ENCODE results near the gene SART3. TPM values are rescaled to one million over a fixed set of nuclear protein-coding genes. Genes with fewer than 3 reads are reported as not detected.

The SART3 gene
- total RNA-seq, 1 donor from 2014 or later: 74.5 TPM

DNA sequence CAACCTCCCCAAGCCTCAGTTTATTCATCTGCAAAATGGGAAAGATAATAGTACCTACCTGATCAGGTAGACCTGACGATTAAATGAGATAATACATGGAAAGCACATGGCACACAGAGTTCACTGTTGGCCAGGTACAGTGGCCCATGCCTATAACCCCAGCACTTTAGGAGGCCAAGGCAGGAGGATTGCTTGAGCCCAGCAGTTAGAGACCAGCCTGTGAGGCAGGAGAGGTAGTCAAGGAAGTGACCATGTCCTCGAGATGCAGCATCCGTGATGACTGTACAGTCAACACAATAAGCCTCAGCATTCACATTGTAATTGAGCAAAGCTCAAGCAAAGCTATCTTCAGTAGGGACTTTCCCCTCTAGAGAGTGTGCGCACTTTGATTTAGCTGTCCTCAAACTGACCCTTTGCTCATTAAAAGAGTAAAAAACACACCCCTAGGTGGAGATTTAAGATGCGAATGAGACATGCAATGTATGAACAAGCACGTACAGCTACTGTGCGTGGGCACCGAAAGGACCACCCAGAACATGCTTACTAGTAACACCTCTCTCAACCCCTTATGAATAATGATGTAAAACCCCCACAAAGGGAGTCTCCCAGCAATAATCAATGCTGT, 11.3 kb upstream of the SART3 start:
- DNase-seq (ENCODE audit: low spot score, unreplicated experiment): no peak
- Mint-ChIP-seq H3K36me3 (ENCODE audit: insufficient read depth) (peaks cover 6% of the 10 kb centered on the region), H3K27me3 (peaks cover 15% of the 10 kb centered on the region), H3K27ac (no peak overlapping the region), H3K9me3 (ENCODE audit: low read depth) (no peaks in the 10 kb centered on the region), H3K4me1 (ENCODE audit: low read depth) (no peaks in the 10 kb centered on the region), H3K4me3 (ENCODE audit: low read depth) (no peak overlapping the region)
- TF ChIP-seq CTCF (IDR thresholded peaks at IDR 0.05; ENCODE audit: unreplicated experiment): no peak

DNA sequence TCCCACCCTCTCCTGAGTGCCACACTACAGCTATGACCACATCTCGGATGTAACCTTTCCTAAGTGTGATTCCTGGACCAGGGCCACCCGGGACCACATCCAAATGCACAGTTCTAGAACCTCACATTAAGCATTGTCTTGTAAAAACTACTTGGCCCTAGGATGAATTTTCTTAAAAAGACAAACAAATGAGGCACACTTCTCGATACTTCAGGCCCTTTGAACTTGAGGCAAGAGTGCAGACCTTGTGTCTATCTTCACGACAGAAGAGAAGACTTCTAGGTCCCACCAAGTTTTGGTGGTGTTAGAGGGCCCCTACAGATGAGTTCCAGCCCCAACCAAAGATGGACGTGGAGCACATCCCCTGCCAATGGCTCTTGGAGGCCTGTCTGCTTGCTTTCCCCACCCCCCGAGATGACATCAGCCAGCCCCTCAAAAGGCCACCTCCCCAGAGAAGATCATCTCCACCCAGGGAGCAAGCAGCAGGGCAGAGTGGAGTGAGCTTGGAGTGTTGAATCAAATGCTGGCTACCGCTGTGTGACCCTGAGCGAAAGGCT, 10.7 kb upstream of the SART3 start:
- Mint-ChIP-seq H3K27me3 (peaks cover 15% of the 10 kb centered on the region), H3K36me3 (ENCODE audit: insufficient read depth) (peaks cover 9% of the 10 kb centered on the region)
- no peak for TF ChIP-seq CTCF (IDR thresholded peaks at IDR 0.05; ENCODE audit: unreplicated experiment)

DNA sequence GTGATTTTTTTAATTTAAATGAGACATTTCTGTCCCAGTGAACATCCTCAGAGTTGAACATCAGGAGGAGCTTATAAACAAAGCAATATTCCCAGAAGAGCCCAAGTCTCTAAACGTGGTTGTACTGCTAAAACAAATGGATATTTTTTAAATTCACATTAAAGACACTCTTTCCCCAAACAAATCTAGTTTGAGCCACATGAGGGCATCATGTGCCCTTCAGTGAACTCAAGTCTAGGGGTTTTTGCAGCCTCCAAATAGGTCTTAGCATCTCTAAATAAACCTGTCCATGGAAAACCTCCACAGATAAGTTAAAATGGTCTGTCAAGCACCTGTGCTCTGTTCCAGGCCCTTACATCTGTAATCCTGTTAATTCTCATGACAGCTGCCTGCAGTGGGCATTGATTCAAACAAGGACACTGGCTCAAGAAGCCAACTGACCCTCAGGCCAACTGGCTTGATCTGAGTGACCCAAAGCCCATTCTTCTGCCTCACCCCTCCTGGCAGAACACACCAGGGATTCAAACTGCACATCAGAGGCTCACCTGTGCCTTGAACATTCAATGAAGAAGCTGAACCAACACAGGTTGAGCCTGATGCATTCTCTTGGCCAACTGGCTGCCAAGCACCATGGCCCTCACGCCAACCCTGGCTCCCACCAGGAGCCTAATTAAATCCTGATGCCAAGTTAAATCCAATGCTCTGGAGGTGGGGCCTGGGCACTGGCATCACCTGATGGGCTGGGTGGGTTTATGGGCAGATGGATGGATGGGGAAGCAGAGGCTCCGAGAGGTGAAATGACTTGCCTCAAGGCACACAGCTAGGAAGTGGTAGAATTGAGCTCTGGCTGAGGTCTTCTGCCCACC, 10.0 kb upstream of the SART3 start:
- H3K4me3 Mint-ChIP-seq (ENCODE audit: low read depth): no peak overlapping the region
- peaks cover 15% of the 10 kb centered on the region for H3K27me3 Mint-ChIP-seq
- no peak for DNase-seq (ENCODE audit: low spot score, unreplicated experiment)
- no peaks in the 10 kb centered on the region for H3K9me3 Mint-ChIP-seq (ENCODE audit: low read depth)
- peak; percentile 25 for TF ChIP-seq CTCF (IDR thresholded peaks at IDR 0.05; ENCODE audit: unreplicated experiment)
- H3K36me3 Mint-ChIP-seq (ENCODE audit: insufficient read depth): peaks cover 9% of the 10 kb centered on the region
- H3K27ac Mint-ChIP-seq: no peak overlapping the region
- no peaks in the 10 kb centered on the region for H3K4me1 Mint-ChIP-seq (ENCODE audit: low read depth)

More for the DNA sequence above, 10.7 kb upstream of the SART3 start:
- Mint-ChIP-seq H3K4me1 (ENCODE audit: low read depth) (no peaks in the 10 kb centered on the region), H3K27ac (no peak overlapping the region), H3K4me3 (ENCODE audit: low read depth) (no peak overlapping the region), H3K9me3 (ENCODE audit: low read depth) (no peaks in the 10 kb centered on the region)
- DNase-seq (ENCODE audit: low spot score, unreplicated experiment): no peak

GRCh38 chr12:108568338-108569154, 7.6 kb upstream of the SART3 start:
- H3K4me1 Mint-ChIP-seq (ENCODE audit: low read depth): peaks cover under 1% of the 10 kb centered on the region
- no peak for TF ChIP-seq CTCF (IDR thresholded peaks at IDR 0.05; ENCODE audit: unreplicated experiment)
- H3K36me3 Mint-ChIP-seq (ENCODE audit: insufficient read depth): peaks cover 12% of the 10 kb centered on the region
- H3K27ac Mint-ChIP-seq: no peak overlapping the region
- DNase-seq (ENCODE audit: low spot score, unreplicated experiment): no peak
- no peak overlapping the region for H3K4me3 Mint-ChIP-seq (ENCODE audit: low read depth)
- no peaks in the 10 kb centered on the region for H3K9me3 Mint-ChIP-seq (ENCODE audit: low read depth)
- H3K27me3 Mint-ChIP-seq: peaks cover 3% of the 10 kb centered on the region

Measured in progenitor cell of endocrine pancreas (in vitro differentiated cells).